SJSA1 (cell line): Measurements from ENCODE around the gene BAIAP2. TPM values are rescaled to one million over a fixed set of nuclear protein-coding genes. Genes with fewer than 3 reads are reported as not detected.

Experiments
- DNase-seq, 2 experiments: peaks; one replicate each; pipeline ENCODE4 v3.0.0-alpha.2; 2015 to 2020; ENCODE audit warnings: low spot score in 2 of 2, low read depth in 1 of 2
- H3K27ac ChIP-seq: fragments of 250-450 bp; sonication (Bioruptor Pico); 2 replicates; pipeline ENCODE4 v1.5.1; 2020; ENCODE audit warnings: mild to moderate bottlenecking, moderate library complexity
- H3K27me3 ChIP-seq: fragments of 250-450 bp; sonication (Bioruptor Pico); replicated peaks from 2 replicates; pipeline ENCODE4 v1.5.1; 2020; ENCODE audit warnings: mild to moderate bottlenecking, moderate library complexity
- H3K36me3 ChIP-seq: fragments of 250-450 bp; sonication (Bioruptor Pico); 2 replicates; pipeline ENCODE4 v1.5.1; 2020; ENCODE audit warnings: mild to moderate bottlenecking
- H3K4me1 ChIP-seq: fragments of 250-450 bp; sonication (Bioruptor Pico); replicated peaks from 2 replicates; pipeline ENCODE4 v1.6.1; 2021; ENCODE audit warnings: mild to moderate bottlenecking
- H3K4me3 ChIP-seq: fragments of 250-450 bp; sonication (Bioruptor Pico); 2 replicates; pipeline ENCODE4 v1.5.1; 2020; ENCODE audit warnings: mild to moderate bottlenecking
- H3K9me3 ChIP-seq: fragments of 250-450 bp; sonication (Bioruptor Pico); replicated peaks from 2 replicates; pipeline ENCODE4 v1.5.1; 2020; ENCODE audit warnings: mild to moderate bottlenecking
- total RNA-seq: library from RNA; depleted of rRNA; stranded (reverse); fragments of >200 nt; shearing (Covaris generic); gene quantifications from 2 replicates; pipeline ENCODE4 v1.2.3, GENCODE V29; 2014

The BAIAP2 gene
- total RNA-seq, 1 experiment from 2014 or later, result 37.6 TPM

GRCh38 chr17:81042606-81043005 is 7.7 kb downstream of the BAIAP2 start:
- Histone ChIP-seq H3K9me3 (no peaks in the 10 kb centered on the region), H3K4me1 (peaks cover 62% of the 10 kb centered on the region), H3K4me3 (no peak overlapping the region), H3K36me3 (peaks cover 53% of the 10 kb centered on the region), H3K27me3 (no peaks in the 10 kb centered on the region), H3K27ac (no peak overlapping the region)
- DNase-seq, result no peak

GRCh38 chr17:81043319-81043724 is 8.4 kb downstream of the BAIAP2 start:
- Histone ChIP-seq H3K27me3 (no peaks in the 10 kb centered on the region), H3K36me3 (peaks cover 46% of the 10 kb centered on the region), H3K4me1 (peaks cover 60% of the 10 kb centered on the region), H3K9me3 (no peaks in the 10 kb centered on the region), H3K4me3 (no peak overlapping the region), H3K27ac (no peak overlapping the region)
- no peak for DNase-seq

- H3K4me1 ChIP-seq, result peaks cover 59% of the 10 kb centered on the region
- DNase-seq, result peak in 1 of 2 experiments; percentile 71
- H3K27ac ChIP-seq, result peak overlapping the region; percentile 52
Observed at GRCh38 chr17:81043725-81044427, 8.9 kb downstream of the BAIAP2 start.

GRCh38 chr17:81044428-81044763 is 9.4 kb downstream of the BAIAP2 start:
- peaks cover 35% of the 10 kb centered on the region for H3K36me3 ChIP-seq
- peaks cover 59% of the 10 kb centered on the region for H3K4me1 ChIP-seq
- H3K27me3 ChIP-seq, result no peaks in the 10 kb centered on the region
- DNase-seq, result no peak
- no peak overlapping the region for H3K4me3 ChIP-seq
- H3K27ac ChIP-seq, result peak overlapping the region; percentile 52
- no peaks in the 10 kb centered on the region for H3K9me3 ChIP-seq

More at GRCh38 chr17:81043725-81044427, 8.9 kb downstream of the BAIAP2 start:
- Histone ChIP-seq H3K4me3 (no peak overlapping the region), H3K9me3 (no peaks in the 10 kb centered on the region), H3K27me3 (no peaks in the 10 kb centered on the region), H3K36me3 (peaks cover 40% of the 10 kb centered on the region)

GRCh38 chr17:81044764-81045589 is 10.0 kb downstream of the BAIAP2 start:
- H3K9me3 ChIP-seq, result no peaks in the 10 kb centered on the region
- DNase-seq, result peak; percentile 52 to 75
- peaks cover 29% of the 10 kb centered on the region for H3K36me3 ChIP-seq
- H3K4me1 ChIP-seq, result peaks cover 59% of the 10 kb centered on the region
- peak overlapping the region; percentile 52 for H3K27ac ChIP-seq
- no peaks in the 10 kb centered on the region for H3K27me3 ChIP-seq
- H3K4me3 ChIP-seq, result no peak overlapping the region

GRCh38 chr17:81045590-81046095 is 10.7 kb downstream of the BAIAP2 start:
- DNase-seq, result no peak
- no peak overlapping the region for H3K4me3 ChIP-seq
- no peaks in the 10 kb centered on the region for H3K9me3 ChIP-seq
- peaks cover 29% of the 10 kb centered on the region for H3K36me3 ChIP-seq
- no peak overlapping the region for H3K27ac ChIP-seq
- no peaks in the 10 kb centered on the region for H3K27me3 ChIP-seq
- H3K4me1 ChIP-seq, result peaks cover 59% of the 10 kb centered on the region

GRCh38 chr17:81046132-81046769 is 11.3 kb downstream of the BAIAP2 start:
- peaks cover 29% of the 10 kb centered on the region for H3K36me3 ChIP-seq
- no peak overlapping the region for H3K27ac ChIP-seq
- H3K4me1 ChIP-seq, result peaks cover 59% of the 10 kb centered on the region
- DNase-seq, result no peak
- no peaks in the 10 kb centered on the region for H3K27me3 ChIP-seq
- no peaks in the 10 kb centered on the region for H3K9me3 ChIP-seq
- H3K4me3 ChIP-seq, result no peak overlapping the region

- Histone ChIP-seq H3K4me1 (peaks cover 61% of the 10 kb centered on the region), H3K9me3 (no peaks in the 10 kb centered on the region), H3K27me3 (no peaks in the 10 kb centered on the region), H3K27ac (no peak overlapping the region), H3K4me3 (no peak overlapping the region), H3K36me3 (peaks cover 29% of the 10 kb centered on the region)
- DNase-seq, result no peak
Observed at GRCh38 chr17:81046770-81047359, 11.9 kb downstream of the BAIAP2 start.

- no peak for DNase-seq
- Histone ChIP-seq H3K27me3 (no peaks in the 10 kb centered on the region), H3K36me3 (peaks cover 25% of the 10 kb centered on the region), H3K27ac (peak overlapping the region; percentile 86), H3K4me1 (peaks cover 60% of the 10 kb centered on the region), H3K9me3 (no peaks in the 10 kb centered on the region), H3K4me3 (no peak overlapping the region)
Observed at GRCh38 chr17:81048827-81049371, 13.9 kb downstream of the BAIAP2 start.

GRCh38 chr17:81049372-81049911 is 14.5 kb downstream of the BAIAP2 start:
- Histone ChIP-seq H3K4me1 (peaks cover 54% of the 10 kb centered on the region), H3K4me3 (no peak overlapping the region; the same call in 1 of the 2 replicates), H3K9me3 (no peaks in the 10 kb centered on the region), H3K27ac (peak overlapping the region; percentile 86), H3K27me3 (no peaks in the 10 kb centered on the region), H3K36me3 (peaks cover 20% of the 10 kb centered on the region)
- DNase-seq, result no peak

GRCh38 chr17:81049973-81050551 is 15.1 kb downstream of the BAIAP2 start:
- Histone ChIP-seq H3K4me1 (peaks cover 48% of the 10 kb centered on the region), H3K27me3 (no peaks in the 10 kb centered on the region), H3K9me3 (no peaks in the 10 kb centered on the region), H3K27ac (peak overlapping the region; percentile 86), H3K36me3 (peaks cover 19% of the 10 kb centered on the region), H3K4me3 (peak overlapping the region; percentile 21)
- peak; percentile 91 to 96 for DNase-seq

- peaks cover 40% of the 10 kb centered on the region for H3K4me1 ChIP-seq
- no peaks in the 10 kb centered on the region for H3K27me3 ChIP-seq
- peaks cover 11% of the 10 kb centered on the region for H3K36me3 ChIP-seq
- peak overlapping the region; percentile 86 for H3K27ac ChIP-seq
- no peak overlapping the region for H3K4me3 ChIP-seq
- no peaks in the 10 kb centered on the region for H3K9me3 ChIP-seq
- peak; percentile 71 to 83 for DNase-seq
Observed at GRCh38 chr17:81050645-81051625, 16.0 kb downstream of the BAIAP2 start.
